CMK (cell line): ENCODE results near the gene ARL4A.
"Not testable (repeated sequence)": the region's sequence is repeated elsewhere in the genome, so short reads cannot be mapped to it uniquely, and the experiment has no call there.

Source experiments
- DNase-seq: peaks from one replicate; pipeline ENCODE4 v3.0.0-alpha.2; 2010; ENCODE audit warnings: low read depth

The ARL4A gene, protein sequence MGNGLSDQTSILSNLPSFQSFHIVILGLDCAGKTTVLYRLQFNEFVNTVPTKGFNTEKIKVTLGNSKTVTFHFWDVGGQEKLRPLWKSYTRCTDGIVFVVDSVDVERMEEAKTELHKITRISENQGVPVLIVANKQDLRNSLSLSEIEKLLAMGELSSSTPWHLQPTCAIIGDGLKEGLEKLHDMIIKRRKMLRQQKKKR

DNA sequence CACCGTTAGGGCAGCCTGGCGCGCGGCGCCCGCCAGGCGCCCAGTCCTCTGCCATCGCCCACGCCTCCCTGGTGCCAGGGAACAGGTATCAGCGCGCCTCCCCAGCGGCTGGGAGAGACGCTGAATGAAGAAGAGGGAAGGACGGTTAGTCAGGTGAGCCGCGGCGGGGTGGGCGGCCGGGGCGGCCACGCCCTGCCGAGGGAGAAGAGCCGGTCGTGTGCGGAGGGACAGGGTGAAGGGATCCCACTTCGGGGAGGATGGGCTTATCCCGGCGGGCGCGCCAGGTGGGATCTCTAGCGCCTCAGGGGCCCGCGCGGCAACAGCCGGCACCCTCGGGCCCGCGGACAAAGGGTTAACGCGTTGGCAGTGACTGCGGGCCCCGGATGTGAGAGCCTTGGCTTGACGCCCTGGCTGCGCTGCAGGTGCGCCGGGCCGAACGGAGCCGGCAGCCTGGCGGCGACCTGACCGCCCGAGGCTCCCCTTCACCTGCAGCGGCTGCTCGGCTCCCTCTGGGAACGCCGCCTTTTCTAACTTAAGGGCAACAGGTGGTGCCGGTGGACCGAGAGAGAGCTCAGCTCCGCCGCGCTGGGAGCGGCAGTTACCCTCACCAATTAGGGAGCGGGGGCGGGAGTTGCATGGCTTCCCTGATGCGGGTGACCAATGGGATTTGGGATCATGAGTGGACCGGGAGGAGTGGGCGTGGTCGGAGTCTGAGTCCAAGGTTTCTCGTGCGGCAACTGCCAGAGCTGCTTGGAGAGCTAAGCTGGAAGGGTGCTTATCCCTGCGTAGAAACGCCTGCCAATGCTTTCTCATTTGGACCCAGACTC lies at the start of gene ARL4A:
Gene ARL4A (plus strand): TSS at position 743 of the 827 bp plus-strand sequence. CDS start 622 bp downstream, outside the sequence.
- peak; percentile 78 for DNase-seq

DNA sequence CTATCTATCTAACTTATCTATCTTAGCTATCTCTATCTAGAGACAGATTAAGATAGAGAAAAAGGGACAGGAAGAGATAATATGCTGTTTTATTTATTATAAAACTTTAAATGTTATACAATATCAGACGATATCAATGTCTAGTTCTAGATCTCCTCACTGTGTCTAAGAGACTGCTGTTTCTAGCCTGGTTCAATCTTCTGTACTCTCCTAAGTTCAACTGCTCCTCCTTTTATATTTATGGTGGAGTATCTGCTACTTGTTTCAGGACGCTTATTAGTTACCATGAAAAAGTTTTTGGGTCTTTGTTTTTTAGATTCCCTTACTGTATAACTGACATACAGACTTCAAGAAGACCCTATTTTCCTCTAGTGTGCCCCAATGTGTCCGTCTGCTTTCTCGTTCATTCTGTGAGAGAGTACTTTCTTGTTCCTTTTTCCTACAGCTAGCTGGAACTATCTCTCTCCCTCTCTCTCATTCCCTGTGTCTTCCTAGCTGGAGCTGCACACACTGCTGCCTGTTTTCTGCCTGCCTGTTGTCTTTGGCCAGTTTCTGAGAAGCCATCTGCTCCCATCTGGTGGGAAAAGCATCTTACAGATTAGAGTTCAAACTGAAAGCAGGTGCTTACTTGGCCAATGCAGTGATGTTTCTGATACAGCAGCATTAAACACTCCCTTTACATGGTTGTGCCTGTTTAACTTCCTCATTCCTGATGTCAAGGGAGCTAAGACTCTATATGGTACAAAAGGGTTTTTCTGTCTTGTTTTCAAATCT lies 49.4 kb upstream of the ARL4A start:
- no peak for DNase-seq

DNA sequence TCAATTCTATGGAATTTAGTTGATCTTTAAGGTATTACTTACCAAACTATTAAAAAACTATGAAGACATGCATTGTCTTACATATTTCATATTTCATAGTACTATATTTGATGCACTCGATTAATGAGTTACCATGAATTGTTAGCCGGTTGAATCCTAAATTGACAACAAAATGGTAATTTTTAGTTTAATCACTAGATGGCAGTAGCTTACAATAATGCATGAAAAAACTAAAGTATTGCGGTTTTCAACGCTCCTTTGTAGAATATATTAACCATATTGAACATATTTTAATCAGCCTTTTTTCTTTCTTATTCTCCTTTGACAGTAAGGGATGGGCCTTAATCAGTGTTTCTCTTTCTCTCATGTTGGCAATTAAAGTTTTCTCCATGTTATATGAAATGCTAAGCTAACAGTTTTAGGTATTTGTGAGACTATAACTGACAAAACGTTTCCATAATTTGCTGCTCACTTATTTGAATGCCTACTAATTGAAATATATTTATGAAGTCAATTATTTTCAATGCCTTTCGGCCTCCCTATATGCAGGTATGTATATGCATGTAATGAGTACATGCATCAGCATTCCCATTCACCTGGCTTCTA lies 48.5 kb upstream of the ARL4A start:
- DNase-seq = no peak

DNA sequence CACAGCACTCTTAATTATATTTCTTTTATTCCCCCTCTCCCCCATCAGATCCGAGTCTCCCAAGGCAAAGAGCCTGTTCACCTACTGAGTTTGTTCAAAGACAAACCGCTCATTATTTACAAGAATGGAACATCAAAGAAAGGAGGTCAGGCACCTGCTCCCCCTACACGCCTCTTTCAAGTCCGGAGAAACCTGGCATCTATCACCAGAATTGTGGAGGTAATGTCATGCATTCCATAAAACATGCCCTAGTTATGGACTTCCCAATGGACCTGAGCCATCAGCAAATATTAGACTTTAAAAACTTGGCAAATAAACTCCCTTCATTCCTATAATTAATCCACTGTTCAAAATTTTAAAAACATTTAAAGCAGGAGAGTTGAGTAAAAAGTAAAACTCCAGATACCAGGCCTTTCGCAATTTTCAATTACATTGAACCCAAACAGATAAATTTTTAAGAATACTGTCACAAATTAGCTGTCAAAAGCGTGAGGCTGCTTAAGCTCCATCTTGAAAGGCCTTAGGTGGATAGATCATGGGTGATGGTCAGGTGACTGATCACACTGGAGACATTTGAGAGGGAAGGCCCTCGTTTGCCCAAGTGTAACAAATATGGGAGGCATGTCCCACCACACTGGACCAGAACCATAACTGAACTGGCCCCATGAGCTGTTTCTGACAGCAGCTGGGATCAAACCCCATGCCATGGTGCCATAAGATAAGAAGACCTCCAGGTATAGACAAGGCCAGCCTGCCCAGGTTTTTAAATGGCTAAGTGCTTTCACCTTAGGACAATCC lies 46.9 kb upstream of the ARL4A start:
- no peak for DNase-seq

DNA sequence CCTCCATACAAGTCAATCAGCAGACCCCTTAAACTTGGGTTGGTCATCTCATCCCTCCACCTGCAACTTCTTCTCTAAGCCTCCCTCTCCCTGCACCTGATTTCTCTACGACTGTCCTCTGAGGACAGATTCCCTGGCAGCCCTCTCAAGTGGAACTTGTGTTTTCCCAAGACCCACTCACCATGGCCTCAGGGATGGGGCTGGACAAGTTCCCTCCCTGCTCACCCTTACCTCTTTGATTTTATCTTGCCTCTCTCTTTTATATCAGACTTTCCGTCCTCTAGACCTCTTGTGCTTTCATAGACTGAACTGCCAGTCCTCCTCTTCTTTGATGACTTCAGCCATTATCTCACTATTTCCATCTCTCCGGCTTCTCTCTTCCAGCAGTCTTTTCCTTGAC lies 46.2 kb upstream of the ARL4A start:
- no peak for DNase-seq

DNA sequence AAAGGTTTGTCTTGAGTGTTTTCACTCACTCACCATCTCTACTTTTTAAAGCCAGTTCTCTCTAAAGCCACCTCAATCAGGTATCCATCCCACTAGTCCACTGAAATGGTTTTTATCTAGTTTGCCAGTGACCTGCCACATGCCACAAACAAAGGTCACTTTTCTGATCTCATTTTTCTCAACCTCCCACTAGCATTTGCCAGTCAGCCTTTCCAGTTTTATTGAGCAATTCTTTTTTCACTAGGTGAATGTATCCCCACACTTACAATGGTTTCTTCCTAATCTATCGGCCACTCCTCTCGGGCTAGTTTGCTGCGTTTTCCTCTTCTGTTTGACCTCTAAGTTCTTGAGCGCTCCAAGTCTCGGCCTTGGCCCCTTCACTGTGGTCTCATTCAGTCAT lies 44.9 kb upstream of the ARL4A start:
- DNase-seq = no peak

DNA sequence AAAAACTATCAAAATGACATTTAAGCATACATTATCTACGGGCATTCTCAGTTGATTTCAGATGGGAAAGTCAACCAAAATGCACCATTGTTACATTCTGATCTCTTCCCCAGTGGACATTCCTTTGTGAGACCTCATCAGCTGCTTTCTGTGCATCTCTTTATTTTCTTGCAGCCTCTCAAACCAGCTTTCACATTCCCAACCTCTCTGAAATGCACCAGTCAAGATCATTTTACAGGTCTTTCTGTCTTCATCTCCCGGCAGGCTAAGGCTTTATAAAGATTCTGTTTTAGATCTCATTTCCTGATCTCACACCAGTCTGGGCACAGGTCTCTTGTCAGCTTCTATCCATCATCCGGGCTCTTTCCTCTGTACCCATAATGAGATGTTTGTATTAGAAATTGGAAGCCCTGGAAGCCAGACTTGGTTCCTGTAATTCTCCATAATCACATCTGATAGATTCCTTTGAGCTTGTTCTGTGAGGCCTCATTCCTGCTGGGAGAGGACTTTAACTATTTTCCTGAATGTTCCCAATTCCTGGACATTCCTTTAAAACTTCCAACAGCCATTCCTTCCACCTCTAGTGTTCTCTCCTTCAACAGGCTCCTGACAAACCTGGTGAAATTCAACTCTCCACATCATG lies 44.3 kb upstream of the ARL4A start:
- no peak for DNase-seq

DNA sequence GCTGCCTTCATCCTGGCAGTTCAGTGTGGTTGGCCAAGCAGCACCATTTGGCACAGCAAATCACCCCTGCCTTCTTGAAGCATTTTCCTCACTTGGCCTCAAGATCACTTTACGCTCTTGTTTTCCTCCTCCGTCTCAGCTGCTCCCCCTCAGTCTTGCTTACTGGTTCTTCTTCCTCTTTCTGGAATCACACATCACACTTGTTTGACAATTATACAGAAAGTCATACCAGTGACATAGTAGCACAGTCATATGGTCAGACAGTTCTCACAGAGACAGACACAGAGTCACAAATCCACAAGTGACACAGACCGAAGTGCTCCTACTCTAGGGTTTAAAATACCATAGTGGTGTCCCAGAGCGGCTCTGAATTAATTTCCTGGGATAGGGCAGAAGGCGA lies 43.8 kb upstream of the ARL4A start:
- DNase-seq = no peak

DNA sequence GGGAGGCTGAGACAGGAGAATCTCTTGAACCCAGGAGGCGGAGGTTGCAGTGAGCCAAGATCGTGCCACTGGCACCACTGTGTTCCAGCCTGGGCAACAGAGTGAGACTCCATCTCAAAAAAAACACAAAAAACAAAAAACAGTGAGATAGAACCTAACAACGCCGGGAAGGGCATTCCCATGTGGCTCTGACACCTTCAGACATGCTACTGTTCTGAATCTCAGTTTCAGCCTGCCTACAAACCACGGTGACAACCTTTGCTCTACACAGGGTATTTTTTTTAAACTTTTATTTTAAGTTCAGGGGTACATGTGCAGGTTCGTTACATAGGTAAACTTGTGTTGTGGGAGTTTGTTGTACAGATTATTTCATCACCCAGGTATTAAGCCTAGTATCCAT lies 42.2 kb upstream of the ARL4A start:
- DNase-seq = not testable (repeated sequence)

DNA sequence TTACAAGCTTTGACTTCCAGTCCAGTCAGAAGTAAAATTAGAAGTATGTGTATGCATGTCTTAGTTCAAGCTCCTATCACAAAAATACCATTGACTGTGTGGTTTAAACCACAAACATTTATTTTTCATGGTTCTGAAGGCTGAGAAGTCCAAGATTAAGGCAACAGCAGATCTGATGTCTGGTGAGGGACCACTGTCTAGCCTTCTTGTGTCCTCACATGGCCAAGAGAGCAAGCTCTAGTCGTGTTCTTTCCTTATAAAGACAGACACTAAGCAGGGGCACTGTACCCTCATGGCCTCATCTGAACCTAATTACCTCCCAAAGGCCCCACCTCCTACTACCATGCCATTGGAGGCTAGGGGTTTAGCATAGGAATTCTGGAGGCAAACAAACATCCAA lies 41.3 kb upstream of the ARL4A start:
- no peak for DNase-seq

DNA sequence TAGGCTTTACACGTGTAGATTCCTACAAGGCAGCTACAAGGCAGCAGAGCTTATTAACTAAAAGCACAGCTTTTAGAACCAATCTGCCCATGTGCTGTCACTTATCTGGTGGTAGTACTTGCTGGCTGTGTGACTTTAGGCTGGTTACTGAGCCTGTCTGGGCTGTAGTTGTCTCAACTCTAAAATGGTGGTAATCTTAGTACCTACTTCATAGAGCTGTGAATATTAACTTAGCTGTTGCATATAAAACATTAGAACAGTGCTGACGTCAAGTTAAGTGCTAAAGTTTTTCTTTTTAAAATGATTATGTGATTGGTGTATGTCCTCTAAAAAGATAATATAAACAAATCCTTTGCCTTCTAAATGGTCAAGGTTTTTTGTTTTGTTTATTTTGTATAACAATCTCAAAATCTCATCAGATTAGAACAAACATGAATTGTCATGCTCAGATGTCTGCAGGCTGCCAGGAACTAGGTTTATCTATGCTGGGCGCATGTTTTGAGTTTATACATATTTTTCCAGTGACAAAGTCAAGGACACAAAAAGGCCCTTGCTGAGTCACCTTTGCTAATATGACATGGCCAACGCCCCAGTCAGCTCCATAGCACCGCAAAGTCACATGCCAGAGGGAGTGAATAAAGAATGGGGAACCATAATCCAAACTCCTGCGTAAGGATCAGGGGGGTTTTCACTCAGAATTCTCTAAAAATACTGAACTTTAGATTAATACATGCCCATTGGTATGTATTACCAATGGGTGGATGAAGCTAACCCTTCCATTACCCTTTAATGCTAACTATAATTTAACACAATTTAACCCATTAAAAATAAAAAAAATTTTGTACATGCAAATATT lies 39.8 kb upstream of the ARL4A start:
- no peak for DNase-seq

DNA sequence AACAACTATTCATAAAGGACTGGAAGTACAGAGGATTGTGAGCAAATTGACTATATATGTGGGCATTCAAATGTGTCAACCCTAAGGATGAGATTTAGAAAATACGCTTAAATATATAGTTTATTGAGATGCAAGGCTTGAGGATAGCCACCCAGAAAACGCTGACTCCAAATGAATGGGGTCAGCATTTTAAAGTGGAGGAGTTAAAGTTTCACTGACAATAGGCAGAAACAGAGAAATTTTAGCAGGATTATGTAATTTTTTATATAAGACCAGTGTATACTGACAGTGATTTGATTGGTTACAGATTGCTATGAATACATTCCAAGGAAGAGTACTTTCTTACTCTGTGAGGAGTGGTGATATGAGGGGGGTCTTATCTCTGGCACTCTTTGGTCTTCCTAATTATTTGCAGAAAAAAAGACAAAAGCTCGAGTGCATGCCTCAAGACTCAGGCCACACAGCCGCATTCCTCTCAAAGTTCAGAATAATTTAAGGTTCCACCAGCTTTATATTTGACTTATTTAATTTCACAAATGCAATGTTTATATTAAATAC lies 38.6 kb upstream of the ARL4A start:
- DNase-seq = no peak

DNA sequence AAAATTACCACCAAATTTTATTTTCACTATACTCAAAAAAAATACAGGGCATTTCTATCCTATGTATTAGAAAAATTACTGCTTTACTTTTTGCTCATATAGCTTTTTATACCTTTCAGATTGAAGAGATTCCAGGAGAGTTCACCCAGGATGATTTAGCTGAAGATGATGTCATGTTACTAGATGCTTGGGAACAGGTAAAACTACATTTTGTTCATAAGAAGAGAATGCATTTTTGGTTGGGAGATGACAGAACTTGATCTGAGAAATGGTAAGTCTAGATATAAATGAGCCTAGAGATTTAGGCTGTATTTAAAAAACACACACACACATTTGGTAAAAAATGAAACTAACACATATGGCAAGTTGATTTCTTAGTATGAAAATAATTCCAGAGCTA lies 38.1 kb upstream of the ARL4A start:
- DNase-seq = no peak

DNA sequence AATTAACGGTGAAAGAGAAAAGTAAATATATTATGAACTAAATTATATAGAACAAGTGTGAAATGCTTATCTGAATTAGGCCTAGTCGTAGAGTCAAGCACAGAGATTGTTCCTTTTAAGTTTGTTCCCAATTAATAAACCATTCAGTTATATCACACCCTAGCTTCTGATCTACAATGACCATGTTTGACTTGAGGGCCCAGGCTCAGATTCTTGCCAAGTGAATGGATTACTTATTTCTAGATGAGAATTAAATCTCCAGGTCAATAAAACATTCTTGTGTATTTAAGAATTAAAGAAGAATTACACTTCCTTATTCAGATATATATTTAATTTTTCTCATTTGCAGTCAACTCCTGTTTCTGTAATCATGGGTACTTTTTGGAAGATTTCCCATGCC lies 37.4 kb upstream of the ARL4A start:
- no peak for DNase-seq

DNA sequence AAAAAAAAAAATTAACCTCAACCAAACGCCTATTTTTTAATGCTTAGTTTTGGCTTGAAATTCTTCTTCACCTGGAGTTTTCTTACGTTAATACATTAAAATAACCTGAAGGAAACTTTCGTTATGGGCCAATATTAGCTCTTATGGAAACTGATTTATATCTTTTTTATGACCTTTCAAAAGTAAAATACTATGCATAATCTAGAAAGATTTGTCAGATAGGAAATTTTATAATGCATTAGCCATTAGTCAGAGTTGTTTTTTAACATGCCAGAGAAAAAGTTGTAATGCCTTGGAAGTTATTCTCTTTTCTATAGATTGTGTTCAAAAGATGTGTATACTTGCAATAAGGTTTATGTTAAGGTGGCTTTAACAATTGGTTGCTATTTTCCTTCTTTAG lies 34.3 kb upstream of the ARL4A start:
- DNase-seq = no peak

DNA sequence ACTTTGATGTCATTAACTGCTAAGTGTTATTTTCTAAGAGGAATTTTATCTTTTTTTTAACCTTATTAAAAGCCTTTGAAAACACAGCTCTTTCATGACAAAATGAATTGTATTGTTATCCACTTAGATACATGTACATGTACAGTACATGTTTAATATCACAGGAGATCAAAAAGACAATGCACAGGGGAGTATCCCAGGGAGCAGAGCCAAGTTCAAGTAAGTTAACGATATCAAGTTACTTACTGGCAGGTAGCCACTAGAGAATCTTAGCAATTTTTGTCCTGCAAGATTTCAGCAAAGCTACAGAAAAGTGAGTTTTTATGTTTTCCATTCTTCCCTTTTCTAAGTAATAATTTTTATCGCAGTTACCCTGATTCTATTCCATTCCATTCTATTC lies 33.9 kb upstream of the ARL4A start:
- DNase-seq = no peak

DNA sequence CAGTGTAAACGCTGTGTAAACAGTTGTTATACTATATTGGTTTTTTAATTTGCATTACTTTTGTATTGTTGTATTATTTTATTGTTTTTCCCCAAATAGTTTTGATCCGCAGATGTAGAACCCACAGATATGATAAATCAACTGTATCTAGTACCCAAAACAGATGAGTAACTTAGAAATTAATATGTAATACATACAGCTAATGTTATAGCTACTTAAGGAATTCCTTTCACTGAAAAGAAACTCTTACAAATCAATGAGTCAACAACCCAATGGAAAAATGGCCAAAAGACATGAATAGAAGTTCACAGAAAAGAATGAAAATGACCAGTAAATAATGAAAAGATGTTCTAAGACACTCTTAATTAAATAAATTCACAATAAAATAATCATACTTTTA lies 32.3 kb upstream of the ARL4A start:
- no peak for DNase-seq

DNA sequence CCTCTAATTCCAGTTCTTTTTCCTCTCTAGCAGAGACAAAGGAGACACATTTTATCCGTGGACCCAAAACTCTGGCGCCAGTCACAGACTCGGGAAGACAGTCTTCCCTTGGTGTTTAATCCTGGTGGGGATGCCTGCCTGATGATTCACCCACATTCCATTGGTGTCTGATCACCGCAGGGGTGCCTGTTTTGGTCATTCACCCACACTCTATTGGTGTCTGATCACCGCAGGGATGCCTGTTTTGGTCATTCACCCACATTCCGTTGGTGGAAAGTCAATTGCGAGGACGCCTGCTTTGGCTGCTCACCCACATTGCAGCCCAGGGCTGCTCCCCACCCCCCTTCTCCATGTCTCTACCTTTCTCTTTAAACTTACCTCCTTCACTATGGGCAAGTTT lies 27.0 kb upstream of the ARL4A start:
- not testable (repeated sequence) for DNase-seq

DNA sequence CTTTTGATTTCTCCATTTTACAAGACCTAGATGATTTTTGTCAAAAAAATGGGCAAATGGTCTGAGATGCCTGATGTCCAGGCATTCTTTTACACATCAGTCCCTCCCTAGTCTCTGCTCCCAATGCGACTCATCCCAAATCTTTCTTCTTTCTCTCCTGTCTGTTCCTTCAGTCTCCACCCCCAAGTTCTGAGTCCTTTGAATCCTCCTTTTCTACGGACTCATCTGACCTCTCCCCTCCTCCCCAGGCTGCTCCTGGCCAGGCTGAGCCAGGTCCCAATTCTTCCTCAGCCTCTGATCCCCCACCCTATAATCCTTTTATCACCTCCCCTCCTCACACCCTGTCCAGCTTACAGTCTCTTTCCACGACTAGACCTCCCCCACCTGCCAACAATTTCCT lies 26.4 kb upstream of the ARL4A start:
- not testable (repeated sequence) for DNase-seq

DNA sequence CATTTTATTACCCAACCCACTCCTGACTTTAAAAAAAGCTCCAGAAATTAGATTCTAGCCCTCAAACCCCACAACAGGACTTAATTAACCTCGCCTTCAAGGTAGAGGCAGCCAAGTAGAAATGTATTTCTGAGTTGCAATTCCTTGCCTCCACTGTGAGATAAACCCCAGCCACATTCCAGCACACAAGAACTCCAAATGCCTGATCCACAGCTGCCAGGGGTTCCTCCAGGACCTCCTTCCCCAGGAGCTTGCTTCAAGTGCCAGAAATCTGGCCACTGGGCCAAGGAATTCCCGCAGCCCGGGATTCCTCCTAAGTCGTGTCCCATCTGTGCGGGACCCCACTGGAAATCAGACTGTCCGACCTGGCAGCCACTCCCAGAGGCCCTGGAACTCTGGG lies 25.9 kb upstream of the ARL4A start:
- DNase-seq = no peak
